Aorta (tissue), 5 donors: Measurements from ENCODE around the gene LYSMD2. TPM values are rescaled to one million over a fixed set of nuclear protein-coding genes. Genes with fewer than 3 reads are reported as not detected.

ENCODE experiments used
- ATAC-seq: fragments of 200-7000 bp; cut with Tn5 transposase; one replicate; pipeline ENCODE4 v1.9.1; 2022; ENCODE audit warnings: moderate library complexity; ENCODE audit not compliant: low FRiP score
- DNase-seq, 2 donors: peaks; one replicate each; pipeline ENCODE4 v3.0.0-alpha.2; 2020
- H3K27ac ChIP-seq, 2 donors: one replicate each; pipeline ENCODE4 v1.5.1; 2013; ENCODE audit warnings: low read length in 2 of 2, mild to moderate bottlenecking in 2 of 2, moderate library complexity in 2 of 2, control low read depth in 1 of 2, inconsistent platforms in 1 of 2, low read depth in 1 of 2
- H3K27me3 ChIP-seq, 2 donors: one replicate each; pipeline ENCODE4 v1.6.1; 2013; ENCODE audit warnings: control low read depth in 1 of 2, low read length in 1 of 2, mild to moderate bottlenecking in 1 of 2, moderate library complexity in 1 of 2; ENCODE audit not compliant: insufficient read depth in 2 of 2, control insufficient read depth in 1 of 2
- H3K36me3 ChIP-seq, 2 donors: one replicate each; pipeline ENCODE4 v1.6.1; 2013; ENCODE audit warnings: control low read depth in 1 of 2, low read length in 1 of 2, mild to moderate bottlenecking in 1 of 2; ENCODE audit not compliant: insufficient read depth in 2 of 2, control insufficient read depth in 1 of 2
- H3K4me1 ChIP-seq, 2 donors: one replicate each; pipeline ENCODE4 v1.6.1; 2013; ENCODE audit warnings: low read length in 2 of 2, control low read depth in 1 of 2, mild to moderate bottlenecking in 1 of 2, moderate library complexity in 1 of 2; ENCODE audit not compliant: insufficient read depth in 2 of 2, control insufficient read depth in 1 of 2
- H3K4me3 ChIP-seq, 2 donors: one replicate each; pipeline ENCODE4 v1.5.1; 2013; ENCODE audit warnings: low read length in 2 of 2, control low read depth in 1 of 2, mild to moderate bottlenecking in 1 of 2
- H3K9me3 ChIP-seq: one replicate; pipeline ENCODE4 v1.6.1; 2013; ENCODE audit warnings: mild to moderate bottlenecking, low read length; ENCODE audit not compliant: control insufficient read depth
- WGBS, 2 donors: extraction: QIAGEN DNeasy Blood & Tissue Kit; methylation state at CpG; one replicate each; pipeline ENCODE4 v1.1.7; 2013; 5-methylcytosine and 5-hydroxymethylcytosine counted together
- intact Hi-C, 2 donors: fragments of 100-400 bp; cut with DNase I; formaldehyde crosslinking; loops; one replicate each; pipeline versions ENCODE4 v1.14.2 to v1.15.0; 2022
- polyA plus RNA-seq, 2 donors: library from polyadenylated mRNA; stranded (reverse); fragments of 200-250 nt; gene quantifications; one replicate each; pipeline ENCODE4 v1.2.3, GENCODE V29; 2013
- total RNA-seq, 2 donors: library from RNA; stranded (reverse); fragmentation: NEBNext Ultra II Directional; extraction: Animal tissue kit (Norgen Biotek cat#: 25700); gene quantifications; one replicate each; pipeline ENCODE4 v1.2.1, GENCODE V29; 2021
- donor health status: healthy with polysubstance abuse.
- donor health status: Bipolar disorder and iron deficiency.
- donor health status: DM: no; HTN: no; CAD: no.
- donor health status: DM: no; HTN: no; CAD: no.
- donor health status: DM: yes; HTN: yes; CAD: no.

Gene LYSMD2
- total and polyA plus RNA-seq, 4 donors, result 9.7 to 14.3 (median 11.4) TPM

GRCh38 chr15:51774916-51775315 lies 37.5 kb upstream of the LYSMD2 start:
- H3K27me3 ChIP-seq, result no peaks in the 10 kb centered on the region
- peaks cover 0 to 2% of the 10 kb centered on the region in 2 donors for H3K36me3 ChIP-seq
- DNase-seq (no peak), ATAC-seq (no peak)
- no peaks in the 10 kb centered on the region for H3K4me1 ChIP-seq
- WGBS, 2 donors, result 88 to 89% methylated on average over 3 of the region's 3 CpGs
- H3K9me3 ChIP-seq, result no peaks in the 10 kb centered on the region
- H3K4me3 ChIP-seq, result no peak overlapping the region
- intact Hi-C loops, result no loop called here
- no peak overlapping the region for H3K27ac ChIP-seq

GRCh38 chr15:51771773-51772172 lies 34.3 kb upstream of the LYSMD2 start:
- intact Hi-C loops, result no loop called here
- DNase-seq (no peak), ATAC-seq (no peak)
- Histone ChIP-seq H3K27me3 (no peaks in the 10 kb centered on the region), H3K9me3 (no peaks in the 10 kb centered on the region), H3K36me3 (peaks cover 0 to 2% of the 10 kb centered on the region in 2 donors), H3K27ac (no peak overlapping the region), H3K4me1 (no peaks in the 10 kb centered on the region), H3K4me3 (no peak overlapping the region)
- 57 to 66% methylated on average over 1 of the region's 1 CpG for WGBS, 2 donors

DNA sequence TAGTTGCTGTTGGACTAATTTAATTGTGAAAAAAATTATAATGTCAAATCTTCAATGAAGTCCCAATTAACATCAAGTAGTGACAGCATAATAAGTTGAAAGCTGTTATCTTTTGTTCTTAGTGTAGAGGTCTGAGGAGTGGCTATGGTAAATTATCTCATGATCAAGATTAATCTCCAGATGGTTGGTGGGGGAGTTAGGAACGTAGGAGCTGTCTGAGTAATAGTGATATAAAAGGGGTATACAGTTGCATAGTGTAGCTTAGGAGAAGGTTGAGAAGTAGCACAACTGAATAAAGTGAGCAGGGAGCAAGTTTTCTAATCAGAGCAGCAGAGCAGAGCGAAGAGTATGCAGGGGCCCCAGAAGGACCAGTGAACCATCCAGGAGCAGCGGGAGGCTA lies 33.4 kb upstream of the LYSMD2 start:
- 59 to 91% methylated on average over 3 of the region's 3 CpGs for WGBS, 2 donors
- no peaks in the 10 kb centered on the region for H3K9me3 ChIP-seq
- H3K36me3 ChIP-seq, result peaks cover 0 to 2% of the 10 kb centered on the region in 2 donors
- ATAC-seq (no peak), DNase-seq (no peak)
- H3K27ac ChIP-seq, result no peak overlapping the region
- intact Hi-C loops, result no loop called here
- H3K4me1 ChIP-seq, result no peaks in the 10 kb centered on the region
- H3K4me3 ChIP-seq, result no peak overlapping the region
- H3K27me3 ChIP-seq, result no peaks in the 10 kb centered on the region

- DNase-seq (no peak), ATAC-seq (no peak)
- no peak overlapping the region for H3K27ac ChIP-seq
- H3K36me3 ChIP-seq, result no peaks in the 10 kb centered on the region
- no peaks in the 10 kb centered on the region for H3K27me3 ChIP-seq
- no peak overlapping the region for H3K4me3 ChIP-seq
- 78 to 81% methylated on average over 9 of the region's 9 CpGs for WGBS, 2 donors
- intact Hi-C loops, result no loop called here
- H3K4me1 ChIP-seq, result no peaks in the 10 kb centered on the region
- no peaks in the 10 kb centered on the region for H3K9me3 ChIP-seq
Observed at GRCh38 chr15:51768018-51768417, 30.6 kb upstream of the LYSMD2 start.

- Histone ChIP-seq H3K9me3 (no peaks in the 10 kb centered on the region), H3K4me1 (no peaks in the 10 kb centered on the region), H3K4me3 (no peak overlapping the region), H3K27me3 (no peaks in the 10 kb centered on the region), H3K36me3 (no peaks in the 10 kb centered on the region), H3K27ac (no peak overlapping the region)
- ATAC-seq (no peak), DNase-seq (no peak)
- WGBS, 2 donors, result 96% methylated on average over 1 of the region's 1 CpG
- intact Hi-C loops, result no loop called here
Observed at GRCh38 chr15:51766341-51766740, 28.9 kb upstream of the LYSMD2 start.

- 84 to 89% methylated on average over 7 of the region's 7 CpGs for WGBS, 2 donors
- intact Hi-C loops, result no loop called here
- no peaks in the 10 kb centered on the region for H3K4me1 ChIP-seq
Observed at GRCh38 chr15:51765751-51766150, 28.3 kb upstream of the LYSMD2 start.

GRCh38 chr15:51760805-51761204 lies 23.4 kb upstream of the LYSMD2 start:
- intact Hi-C loops, result no loop called here
- Histone ChIP-seq H3K36me3 (no peaks in the 10 kb centered on the region), H3K27me3 (no peaks in the 10 kb centered on the region), H3K27ac (no peak overlapping the region), H3K9me3 (no peaks in the 10 kb centered on the region), H3K4me1 (no peaks in the 10 kb centered on the region), H3K4me3 (no peak overlapping the region)
- DNase-seq (no peak), ATAC-seq (no peak)
- WGBS, 2 donors, result 49 to 75% methylated on average over 3 of the region's 3 CpGs

More at GRCh38 chr15:51765751-51766150, 28.3 kb upstream of the LYSMD2 start:
- DNase-seq (no peak), ATAC-seq (no peak)
- no peaks in the 10 kb centered on the region for H3K27me3 ChIP-seq
- no peak overlapping the region for H3K27ac ChIP-seq
- no peak overlapping the region for H3K4me3 ChIP-seq
- no peaks in the 10 kb centered on the region for H3K36me3 ChIP-seq
- no peaks in the 10 kb centered on the region for H3K9me3 ChIP-seq

GRCh38 chr15:51759557-51760070 lies 22.2 kb upstream of the LYSMD2 start:
- 37 to 58% methylated on average over 3 of the region's 3 CpGs for WGBS, 2 donors
- DNase-seq (peak in 1 of 2 donors; percentile 70), ATAC-seq (peak; percentile 78)
- Histone ChIP-seq H3K4me1 (no peaks in the 10 kb centered on the region), H3K36me3 (no peaks in the 10 kb centered on the region), H3K9me3 (no peaks in the 10 kb centered on the region), H3K27me3 (no peaks in the 10 kb centered on the region), H3K27ac (no peak overlapping the region), H3K4me3 (no peak overlapping the region)
- intact Hi-C loops, result no loop called here

DNA sequence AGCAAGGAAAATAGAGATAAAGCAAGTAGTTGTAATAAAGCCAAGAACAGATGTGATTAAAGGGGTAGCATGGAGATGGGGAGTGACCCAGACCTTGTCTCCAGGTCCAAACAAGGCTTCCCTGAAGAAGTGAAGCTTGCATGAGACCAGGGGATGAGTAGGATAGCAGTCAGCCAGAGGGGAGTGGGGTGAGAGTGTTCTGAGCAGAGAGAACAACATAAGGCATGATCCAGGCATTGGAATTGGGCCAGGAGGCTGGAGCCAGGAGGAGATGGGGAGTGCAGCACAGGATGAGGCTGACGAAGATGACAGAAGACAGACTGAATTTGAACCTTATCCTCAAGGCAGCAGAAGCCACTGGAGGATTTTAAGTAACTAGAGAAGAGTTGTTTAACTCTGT lies 21.2 kb upstream of the LYSMD2 start:
- no peaks in the 10 kb centered on the region for H3K36me3 ChIP-seq
- H3K4me1 ChIP-seq, result no peaks in the 10 kb centered on the region
- H3K27me3 ChIP-seq, result no peaks in the 10 kb centered on the region
- 26 to 33% methylated on average over 1 of the region's 1 CpG for WGBS, 2 donors
- ATAC-seq, result peak; percentile 74
- no peak overlapping the region for H3K27ac ChIP-seq
- intact Hi-C loops, result no loop called here
- H3K9me3 ChIP-seq, result no peaks in the 10 kb centered on the region
- no peak overlapping the region for H3K4me3 ChIP-seq
- DNase-seq, result no peak
